HG02610 (cell line): ENCODE results near the gene RFPL4A.

Experiments
- ATAC-seq: cut with Tn5 transposase; IDR thresholded peaks from one replicate; pipeline ENCODE4 v1.9.1; 2021; ENCODE audit warnings: mild to moderate bottlenecking, moderate library complexity; ENCODE audit not compliant: unreplicated experiment

Gene RFPL4A

GRCh38 chr19:55801416-55801815, 42.5 kb downstream of the RFPL4A start:
- no peak for ATAC-seq

GRCh38 chr19:55802281-55802680, 43.4 kb downstream of the RFPL4A start:
- no peak for ATAC-seq

DNA sequence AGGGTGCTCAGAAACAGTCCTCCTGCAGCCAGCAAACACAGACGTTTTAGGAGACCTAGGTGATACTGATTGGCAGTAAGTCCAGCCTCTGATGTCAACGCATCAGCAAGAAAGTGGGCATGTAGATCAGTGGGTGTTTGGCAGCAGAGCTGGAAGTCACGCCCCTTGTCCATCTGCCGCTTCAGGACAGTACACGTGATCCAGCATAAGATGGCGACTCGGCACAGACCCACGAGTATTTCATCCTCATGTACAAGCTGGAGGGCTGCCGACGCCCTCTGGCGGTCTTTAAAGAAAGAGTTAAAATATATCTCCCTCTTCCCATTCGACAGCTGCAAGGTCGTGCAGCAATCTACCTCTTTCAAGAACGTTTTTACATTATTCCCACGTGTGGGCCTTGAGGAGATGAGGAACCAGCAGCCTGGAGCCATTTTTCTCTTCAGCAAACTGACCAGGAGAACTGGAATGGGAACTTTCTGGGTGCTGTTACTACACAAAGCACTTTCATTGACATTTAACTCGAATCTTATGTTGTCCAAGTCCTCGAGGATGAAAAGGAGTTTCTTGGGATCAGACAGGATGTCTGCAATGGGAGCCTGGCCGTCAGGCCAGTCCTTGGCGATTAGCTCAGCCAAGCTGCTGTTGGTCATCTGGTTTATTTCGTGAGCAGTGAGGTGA, 50.6 kb downstream of the RFPL4A start:
- no peak for ATAC-seq

DNA sequence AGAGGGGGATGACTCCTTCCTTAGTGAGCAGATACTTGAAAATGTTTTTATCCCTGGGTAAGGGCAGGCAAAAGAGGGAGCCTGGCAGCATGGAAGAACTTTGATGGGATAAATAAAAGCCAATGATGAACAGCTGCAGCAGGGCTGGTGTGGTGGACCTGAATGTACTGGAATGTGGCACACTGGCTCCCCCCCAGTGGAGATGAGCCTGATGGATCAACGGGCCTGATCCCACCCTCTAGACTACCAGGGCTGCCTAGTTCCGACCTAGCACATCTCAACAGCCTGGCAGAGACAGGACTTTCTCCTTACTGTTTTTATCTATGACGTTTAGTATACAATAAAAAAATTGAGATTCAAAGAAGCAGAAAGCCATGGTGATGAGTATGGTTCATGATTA, 52.4 kb downstream of the RFPL4A start:
- ATAC-seq = no peak

DNA sequence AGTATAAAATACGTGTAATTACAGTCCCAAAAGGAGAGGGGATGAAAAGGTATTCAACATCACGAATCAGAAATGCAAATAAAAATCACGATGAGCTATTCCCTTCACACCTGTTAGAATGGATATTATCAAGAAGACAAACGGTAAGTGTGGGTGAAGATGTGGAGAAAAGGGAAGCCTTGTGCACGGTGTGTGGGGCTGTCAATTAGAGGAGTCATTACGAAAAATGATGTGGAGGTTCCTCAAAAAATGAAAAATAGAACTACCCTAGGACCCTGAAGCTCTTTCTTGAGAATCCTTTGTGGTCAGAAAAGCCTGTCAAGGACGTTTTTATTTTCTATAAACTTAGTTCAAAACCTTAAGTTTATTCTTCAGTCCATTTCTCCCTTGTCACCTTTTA, 53.6 kb downstream of the RFPL4A start:
- ATAC-seq = no peak
